H1 (cell line): ENCODE measurements around the gene ANKIB1. TPM values are rescaled to one million over a fixed set of nuclear protein-coding genes. Genes with fewer than 3 reads are reported as not detected.
A peak's percentile ranks its signal among the peaks of the same experiment; 100 is the strongest.

Source experiments
- CTCF ChIA-PET: fragments of 300-600 bp; sonication (Branson Sonifier 250); formaldehyde crosslinking; loops from one replicate; lab custom pipeline; 2021; ENCODE audit not compliant: partially characterized antibody; lab: Charles Lee
- POLR2A ChIA-PET: fragments of 300-600 bp; sonication (Branson Sonifier 250); formaldehyde crosslinking; loops from one replicate; lab custom pipeline; 2021; ENCODE audit warnings: inconsistent platforms; ENCODE audit not compliant: partially characterized antibody; lab: Charles Lee
- DNase-seq, 2 experiments: peaks; one replicate each; pipeline versions ENCODE4 v3.0.0 to v3.0.0-alpha.2; 2010 to 2022; ENCODE audit warnings: low spot score in 2 of 2, low read depth in 1 of 2, mixed read lengths in 1 of 2
- FAIRE-seq: peaks from 2 replicates; lab custom pipeline; 2011; peaks lifted over from hg19 to GRCh38; lab: Jason Lieb, UNC
- H2AFZ ChIP-seq: 2 replicates; pipeline ENCODE4 v1.8.1; 2012; ENCODE audit warnings: low read length, inconsistent platforms
- H2AK5ac ChIP-seq: 2 replicates; pipeline ENCODE4 v1.6.1; 2013; ENCODE audit warnings: low read depth, low read length
- H2BK120ac ChIP-seq: replicated peaks from 2 replicates; pipeline ENCODE3; 2013; ENCODE audit warnings: low read depth, low read length, inconsistent platforms
- H2BK12ac ChIP-seq: 2 replicates; pipeline ENCODE4 v1.6.1; 2013; ENCODE audit warnings: low read depth, low read length
- H2BK15ac ChIP-seq: 2 replicates; pipeline ENCODE4 v1.6.1; 2013; ENCODE audit warnings: low read length
- H2BK20ac ChIP-seq: 2 replicates; pipeline ENCODE4 v1.6.1; 2013; ENCODE audit warnings: low read length
- H2BK5ac ChIP-seq: 2 replicates; pipeline ENCODE4 v1.6.1; 2013; ENCODE audit warnings: low read depth, low read length
- H3K14ac ChIP-seq: 2 replicates; pipeline ENCODE4 v1.6.1; 2013; ENCODE audit warnings: inconsistent platforms; ENCODE audit not compliant: insufficient read length
- H3K18ac ChIP-seq: 2 replicates; pipeline ENCODE4 v1.6.1; 2013; ENCODE audit warnings: low read length; ENCODE audit errors: extremely low read depth
- H3K23ac ChIP-seq: 2 replicates; pipeline ENCODE4 v1.6.1; 2013; ENCODE audit warnings: inconsistent platforms; ENCODE audit not compliant: insufficient read length
- H3K23me2 ChIP-seq: 2 replicates; pipeline ENCODE4 v1.6.1; 2013; ENCODE audit warnings: low read depth, low read length
- H3K27ac ChIP-seq: 2 replicates; pipeline ENCODE4 v1.6.1; 2011; ENCODE audit warnings: low read depth, low read length, inconsistent platforms
- H3K27me3 ChIP-seq, 4 experiments: replicated peaks in 1 of 4; 1 replicate in 1 of 4; 2 replicates in 3 of 4; pipeline versions ENCODE4 v1.6.1 to v1.8.1; 2011 to 2013; ENCODE audit warnings: low read length in 3 of 4, mild to moderate bottlenecking in 3 of 4, inconsistent platforms in 2 of 4, mixed read lengths in 2 of 4, moderate library complexity in 1 of 4; ENCODE audit not compliant: control insufficient read depth in 3 of 4, insufficient read depth in 3 of 4; ENCODE audit errors: extremely low read depth in 1 of 4
- H3K36me3 ChIP-seq, 4 experiments: 2 replicates each; pipeline versions ENCODE4 v1.6.1 to v1.8.1; 2011 to 2013; ENCODE audit warnings: mild to moderate bottlenecking in 4 of 4, low read length in 3 of 4, moderate library complexity in 2 of 4, control low read depth in 1 of 4, inconsistent platforms in 1 of 4; ENCODE audit not compliant: insufficient read depth in 4 of 4, control insufficient read depth in 2 of 4
- H3K4ac ChIP-seq: replicated peaks from 2 replicates; pipeline ENCODE3; 2013; ENCODE audit warnings: low read length, low read depth, mixed read lengths, inconsistent platforms; ENCODE audit not compliant: insufficient read length
- H3K4me1 ChIP-seq, 4 experiments: replicated peaks in 1 of 4; 1 replicate in 1 of 4; 2 replicates in 3 of 4; pipeline versions ENCODE4 v1.6.1 to v1.8.1; 2011 to 2013; ENCODE audit warnings: low read length in 3 of 4, inconsistent platforms in 2 of 4, mixed read lengths in 1 of 4; ENCODE audit not compliant: insufficient read depth in 4 of 4, control insufficient read depth in 3 of 4
- H3K4me2 ChIP-seq, 2 experiments: 2 replicates each; pipeline versions ENCODE4 v1.6.1 to v1.8.1; 2011 to 2013; ENCODE audit warnings: low read depth in 2 of 2, low read length in 2 of 2, control low read depth in 1 of 2, inconsistent platforms in 1 of 2, mild to moderate bottlenecking in 1 of 2; ENCODE audit not compliant: insufficient read depth in 1 of 2
- H3K4me3 ChIP-seq, 4 experiments: fragments of 200-600, 300-600 bp in 1 of 4; sonication (generic), shearing (Covaris generic), sonication (Bioruptor Twin) in 1 of 4; 2 replicates each; pipeline versions ENCODE4 v1.5.1 to v1.8.1; 2011 to 2016; ENCODE audit warnings: low read length in 4 of 4, low read depth in 3 of 4, control low read depth in 2 of 4, inconsistent platforms in 2 of 4, mild to moderate bottlenecking in 2 of 4, mixed read lengths in 1 of 4, moderate library complexity in 1 of 4; ENCODE audit not compliant: insufficient read depth in 2 of 4; ENCODE audit errors: extremely low read depth in 1 of 4
- H3K56ac ChIP-seq: replicated peaks from 2 replicates; pipeline ENCODE3; 2013; ENCODE audit warnings: low read depth, mild to moderate bottlenecking, mixed read lengths, low read length, inconsistent platforms; ENCODE audit not compliant: insufficient read length
- H3K79me1 ChIP-seq: 2 replicates; pipeline ENCODE4 v1.6.1; 2013; ENCODE audit warnings: low read depth, low read length, control low read depth
- H3K79me2 ChIP-seq, 2 experiments: 2 replicates each; pipeline versions ENCODE4 v1.6.1 to v1.8.1; 2012 to 2013; ENCODE audit warnings: low read length in 2 of 2, mild to moderate bottlenecking in 2 of 2, inconsistent platforms in 1 of 2; ENCODE audit not compliant: insufficient read depth in 2 of 2, control insufficient read depth in 1 of 2
- H3K9ac ChIP-seq, 4 experiments: replicated peaks in 1 of 4; 1 replicate in 1 of 4; 2 replicates in 3 of 4; pipeline versions ENCODE4 v1.6.1 to v1.8.1; 2011 to 2013; ENCODE audit warnings: low read depth in 3 of 4, low read length in 3 of 4, control low read depth in 2 of 4, mild to moderate bottlenecking in 2 of 4, moderate library complexity in 2 of 4, inconsistent platforms in 1 of 4; ENCODE audit errors: extremely low read depth in 1 of 4
- H3K9me3 ChIP-seq, 2 experiments: 2 replicates each; pipeline versions ENCODE4 v1.6.1 to v1.8.1; 2012 to 2013; ENCODE audit warnings: mild to moderate bottlenecking in 2 of 2, moderate library complexity in 2 of 2, control low read depth in 1 of 2, inconsistent platforms in 1 of 2, low read depth in 1 of 2, low read length in 1 of 2, mixed read lengths in 1 of 2; ENCODE audit not compliant: insufficient read depth in 2 of 2
- H4K20me1 ChIP-seq, 2 experiments: replicated peaks in 1 of 2; 2 replicates each; pipeline versions ENCODE3 to v1.8.1; 2011 to 2013; ENCODE audit warnings: inconsistent platforms in 2 of 2, low read length in 2 of 2, mild to moderate bottlenecking in 1 of 2; ENCODE audit not compliant: insufficient read depth in 2 of 2, control insufficient read depth in 1 of 2
- H4K5ac ChIP-seq: 2 replicates; pipeline ENCODE4 v1.6.1; 2013; ENCODE audit warnings: low read length, low read depth, mixed read lengths, inconsistent platforms; ENCODE audit not compliant: insufficient read length
- H4K8ac ChIP-seq: 2 replicates; pipeline ENCODE4 v1.8.0; 2013; ENCODE audit warnings: mild to moderate bottlenecking, moderate library complexity, low read length, inconsistent platforms; ENCODE audit not compliant: insufficient read depth; ENCODE audit errors: extremely low read depth
- H4K91ac ChIP-seq: replicated peaks from 2 replicates; pipeline ENCODE3; 2013; ENCODE audit warnings: low read length, mixed read lengths, inconsistent platforms; ENCODE audit not compliant: insufficient read length
- CEBPB ChIP-seq: IDR thresholded peaks from 2 replicates; pipeline ENCODE4 v1.6.1; 2012; ENCODE audit warnings: low read depth, low read length
- CREB1 ChIP-seq: IDR thresholded peaks from 2 replicates; pipeline ENCODE4 v1.6.1; 2012; ENCODE audit warnings: inconsistent platforms
- E2F6 ChIP-seq: IDR thresholded peaks from 2 replicates; pipeline ENCODE4 v1.6.1; 2012; ENCODE audit warnings: inconsistent platforms
- EGR1 ChIP-seq: IDR thresholded peaks from 2 replicates; pipeline ENCODE4 v1.6.1; 2011; ENCODE audit warnings: low read depth, low read length, borderline replicate concordance
- JUND ChIP-seq: IDR thresholded peaks from 2 replicates; pipeline ENCODE4 v1.6.1; 2011; ENCODE audit warnings: mild to moderate bottlenecking, improper control_type of control experiment, low read length
- KDM5A ChIP-seq: fragments of 200-600 bp; IDR thresholded peaks from 2 replicates; pipeline ENCODE4 v1.7.1; 2012; ENCODE audit warnings: mild to moderate bottlenecking, low read length, inconsistent platforms, mixed read lengths
- NRF1 ChIP-seq: IDR thresholded peaks from 2 replicates; pipeline ENCODE4 v1.6.1; 2011; ENCODE audit warnings: mild to moderate bottlenecking, low read depth, low read length, improper control_type of control experiment
- PHF8 ChIP-seq: fragments of 200-600 bp; sonication (generic); conservative IDR thresholded peaks from 2 replicates; pipeline ENCODE4 v1.7.1; 2012; ENCODE audit warnings: low read depth, mild to moderate bottlenecking, inconsistent platforms, low read length, moderate library complexity
- RAD21 ChIP-seq, 2 experiments: IDR thresholded peaks in 1 of 2; conservative IDR thresholded peaks in 1 of 2; 2 replicates each; pipeline ENCODE4 v1.6.1; 2011; ENCODE audit warnings: low read depth in 2 of 2, low read length in 2 of 2, improper control_type of control experiment in 1 of 2, inconsistent platforms in 1 of 2, mild to moderate bottlenecking in 1 of 2, moderate library complexity in 1 of 2
- RBBP5 ChIP-seq: IDR thresholded peaks from 2 replicates; pipeline ENCODE4 v1.7.1; 2012; ENCODE audit warnings: low read depth, mild to moderate bottlenecking, inconsistent platforms, low read length, moderate library complexity, borderline replicate concordance
- SIX5 ChIP-seq: IDR thresholded peaks from 2 replicates; pipeline ENCODE4 v1.6.1; 2011; ENCODE audit warnings: mild to moderate bottlenecking, low read depth, low read length
- ZNF274 ChIP-seq: IDR thresholded peaks from 2 replicates; pipeline ENCODE4 v1.7.0; 2012; ENCODE audit warnings: low read length, borderline replicate concordance; ENCODE audit errors: extremely low read depth
- whole genome bisulfite sequencing, 2 experiments: shearing (Covaris generic) in 1 of 2; methylation state at CpG; one replicate each; pipeline versions ENCODE4 v1.1.6 to v1.1.7; 2013 to 2015; ENCODE audit warnings: low lambda C conversion rate in 2 of 2, mixed read lengths in 2 of 2, inconsistent platforms in 1 of 2, low coverage in 1 of 2, missing lambda C conversion rate in 1 of 2; ENCODE audit not compliant: insufficient replicate concordance in 2 of 2, insufficient coverage in 1 of 2, insufficient read length in 1 of 2; ENCODE audit errors: extremely low coverage in 1 of 2, missing lambda C conversion rate in 1 of 2; 5-methylcytosine and 5-hydroxymethylcytosine counted together
- polyA plus RNA-seq, 7 experiments: library from polyadenylated mRNA; depleted of rRNA in 3 of 7; stranded (reverse) in 5 of 7; unstranded in 2 of 7; fragments of >200 nt in 5 of 7; fragments of 200-250 nt in 2 of 7; gene quantifications; 1 replicate in 5 of 7; 2 replicates in 1 of 7; 4 replicates in 1 of 7; pipeline versions ENCODE4 v1.2.1 to v1.2.3, GENCODE V29; 2011 to 2013; ENCODE audit warnings: missing spikeins in 2 of 7, mixed read lengths in 2 of 7
- total RNA-seq: library from RNA; stranded (reverse); fragmentation: NEBNext Ultra II Directional; extraction: Animal tissue kit (Norgen Biotek cat#: 25700); gene quantifications from 2 replicates; pipeline ENCODE4 v1.2.1, GENCODE V29; 2021

ANKIB1 gene
- total and polyA plus RNA-seq, 2 of the 8 experiments (the other 6 are each of a cell fraction or from before 2014, with no cell fraction given) = 19.2 to 43.0 TPM

GRCh38 chr7:92403760-92404074 lies 157.9 kb downstream of the ANKIB1 start:
- Histone ChIP-seq H3K23ac (no peak overlapping the region), H3K23me2 (no peaks in the 10 kb centered on the region), H3K9ac (no peak overlapping the region), H3K4me3 (no peak overlapping the region), H3K4me2 (no peak overlapping the region), H4K20me1 (no peaks in the 10 kb centered on the region), H4K8ac (peak overlapping the region; percentile 38; the same call in 1 of the 2 replicates), H2BK12ac (no peak overlapping the region), H3K79me2 (no peaks in the 10 kb centered on the region), H4K91ac (no peak overlapping the region), H2BK20ac (no peak overlapping the region), H3K27ac (no peak overlapping the region; the same call in 1 of the 2 replicates), H4K5ac (no peak overlapping the region), H2AFZ (no peak overlapping the region), H2BK120ac (no peak overlapping the region), H3K14ac (no peak overlapping the region), H2BK15ac (no peak overlapping the region), H2BK5ac (no peak overlapping the region), H3K18ac (no peak overlapping the region), H3K4ac (no peak overlapping the region), H3K79me1 (no peaks in the 10 kb centered on the region), H3K27me3 (peaks cover 0 to 1% (median 0%) of the 10 kb centered on the region in 4 experiments; a peak in 1 of 7 replicates), H3K4me1 (peaks cover 0 to 5% (median 0%) of the 10 kb centered on the region in 4 experiments; a peak in 1 of 7 replicates), H3K56ac (no peak overlapping the region), H3K9me3 (no peaks in the 10 kb centered on the region), H3K36me3 (peaks cover 0 to 7% (median under 1%) of the 10 kb centered on the region in 4 experiments; a peak in 6 of 8 replicates), H2AK5ac (no peak overlapping the region)
- CTCF ChIA-PET = interaction anchor here (0.8 to 3.6 kb wide), 6 partner anchors 11 to 174 kb away, joined by 3 to 30 read pairs (median 5); partner anchors contain the start of genes ANKIB1 and KRIT1
- 93% methylated on average over 6 of the region's 6 CpGs; no CpG with 5 or more reads in 1 of the 2 experiments for WGBS, 2 experiments
- no peak for DNase-seq
- FAIRE-seq = no peak
- POLR2A ChIA-PET = interaction anchor here (0.9 to 1.6 kb wide), 3 partner anchors 10 to 43 kb away, joined by 3 to 7 read pairs (median 3); partner anchors contain the start of gene GATAD1
- TF ChIP-seq RBBP5 (no peak), E2F6 (no peak), ZNF274 (no peak), KDM5A (no peak), JUND (no peak), CEBPB (no peak), NRF1 (no peak), RAD21 (IDR thresholded peaks at IDR 0.05 in 1 of 2, conservative IDR thresholded peaks at IDR 0.05 in 1 of 2; ENCODE audit: low read depth in 2 of 2, low read length in 2 of 2) (no peak), SIX5 (no peak), CREB1 (no peak), EGR1 (no peak), PHF8 (no peak)
